Naive thymus-derived CD4-positive, alpha-beta T cell (primary cell): ENCODE data around the gene CHST6. TPM values are rescaled to one million over a fixed set of nuclear protein-coding genes. Genes with fewer than 3 reads are reported as not detected.
"Not testable (repeated sequence)": the region's sequence is repeated elsewhere in the genome, so short reads cannot be mapped to it uniquely, and the experiment has no call there.

Source experiments
- ATAC-seq: fragments of 150-1000 bp; cut with Tn5 transposase; 2 replicates; pipeline ENCODE4 v1.10.0; 2021; ENCODE audit warnings: mild to moderate bottlenecking, moderate library complexity
- CTCF ChIA-PET: fragments of 350-600 bp; sonication (Branson Sonifier 250); formaldehyde crosslinking; loops from one replicate; lab custom pipeline; 2021; ENCODE audit warnings: antibody characterized with exemption; lab: Charles Lee
- POLR2A ChIA-PET: fragments of 350-600 bp; sonication (Branson Sonifier 250); formaldehyde crosslinking; loops from one replicate; lab custom pipeline; 2021; ENCODE audit warnings: antibody characterized with exemption, inconsistent platforms; lab: Charles Lee
- DNase-seq, 9 donors: peaks; one replicate each; pipeline versions ENCODE4 v3.0.0 to v3.0.0-alpha.2; 2020 to 2022; ENCODE audit warnings: mixed read lengths in 1 of 9
- H3K27ac ChIP-seq: one replicate; pipeline ENCODE4 v1.7.0; 2013; ENCODE audit warnings: mild to moderate bottlenecking, low read depth, low read length, moderate library complexity
- H3K27me3 ChIP-seq, 2 donors: one replicate each; pipeline ENCODE4 v1.7.0; 2013; ENCODE audit warnings: low read length in 2 of 2, mild to moderate bottlenecking in 2 of 2, moderate library complexity in 2 of 2; ENCODE audit not compliant: control insufficient read depth in 2 of 2, insufficient read depth in 2 of 2
- H3K36me3 ChIP-seq, 3 experiments: 1 replicate in 2 of 3; 2 replicates in 1 of 3; pipeline ENCODE4 v1.7.0; 2013; ENCODE audit warnings: low read length in 3 of 3, mild to moderate bottlenecking in 3 of 3, moderate library complexity in 1 of 3; ENCODE audit not compliant: insufficient read depth in 3 of 3, control insufficient read depth in 2 of 3
- H3K4me1 ChIP-seq, 2 donors: one replicate each; pipeline ENCODE4 v1.7.0; 2013; ENCODE audit warnings: low read length in 2 of 2, mild to moderate bottlenecking in 2 of 2, moderate library complexity in 1 of 2; ENCODE audit not compliant: control insufficient read depth in 2 of 2, insufficient read depth in 2 of 2
- H3K4me3 ChIP-seq: 2 replicates; pipeline ENCODE4 v1.7.0; 2013; ENCODE audit warnings: mild to moderate bottlenecking, low read length
- H3K9me3 ChIP-seq, 3 experiments: 1 replicate in 2 of 3; 2 replicates in 1 of 3; pipeline ENCODE4 v1.7.0; 2013; ENCODE audit warnings: low read length in 3 of 3; ENCODE audit not compliant: control insufficient read depth in 2 of 3
- H3K27ac Mint-ChIP-seq, 9 donors: one replicate each; pipeline ENCODE4 v1.8.0; 2020 to 2022; ENCODE audit warnings: mixed read lengths in 9 of 9, mild to moderate bottlenecking in 8 of 9, moderate library complexity in 5 of 9, inconsistent platforms in 2 of 9
- H3K27me3 Mint-ChIP-seq, 5 donors: one replicate each; pipeline ENCODE4 v1.8.0; 2021 to 2022; ENCODE audit warnings: mixed read lengths in 5 of 5, mild to moderate bottlenecking in 1 of 5
- H3K36me3 Mint-ChIP-seq, 5 donors: one replicate each; pipeline ENCODE4 v1.8.0; 2020 to 2022; ENCODE audit warnings: mixed read lengths in 5 of 5, mild to moderate bottlenecking in 3 of 5, inconsistent platforms in 1 of 5
- H3K4me1 Mint-ChIP-seq, 7 donors: one replicate each; pipeline ENCODE4 v1.8.0; 2020 to 2022; ENCODE audit warnings: mixed read lengths in 7 of 7, mild to moderate bottlenecking in 3 of 7, inconsistent platforms in 1 of 7
- H3K4me3 Mint-ChIP-seq, 10 donors: one replicate each; pipeline ENCODE4 v1.8.0; 2020 to 2022; ENCODE audit warnings: mild to moderate bottlenecking in 10 of 10, mixed read lengths in 10 of 10, moderate library complexity in 6 of 10, inconsistent platforms in 2 of 10
- H3K9me3 Mint-ChIP-seq, 11 donors: one replicate each; pipeline ENCODE4 v1.8.0; 2020 to 2022; ENCODE audit warnings: mixed read lengths in 11 of 11, mild to moderate bottlenecking in 4 of 11, inconsistent platforms in 1 of 11, moderate library complexity in 1 of 11
- intact Hi-C, 2 donors: fragments of 100-400 bp; cut with micrococcal nuclease; formaldehyde crosslinking; loops; one replicate each; pipeline ENCODE4 v1.15.1; 2023
- polyA plus RNA-seq, 2 donors: library from polyadenylated mRNA; unstranded; fragments of 300-500 nt; fragmentation: Illumina TruSeq; gene quantifications; one replicate each; pipeline ENCODE4 v1.2.3, GENCODE V29; 2021
- total RNA-seq, 6 experiments: library from RNA in 5 of 6; stranded (reverse) in 5 of 6; gene quantifications; 1 replicate in 5 of 6; 2 replicates in 1 of 6; pipeline ENCODE4 v1.2.3 and lab custom pipeline; 2021 to 2026

CHST6 gene
- total and polyA plus RNA-seq, 7 experiments from 2014 or later = 0.05 to 0.14 (median 0.11) TPM; not detected in 4

DNA sequence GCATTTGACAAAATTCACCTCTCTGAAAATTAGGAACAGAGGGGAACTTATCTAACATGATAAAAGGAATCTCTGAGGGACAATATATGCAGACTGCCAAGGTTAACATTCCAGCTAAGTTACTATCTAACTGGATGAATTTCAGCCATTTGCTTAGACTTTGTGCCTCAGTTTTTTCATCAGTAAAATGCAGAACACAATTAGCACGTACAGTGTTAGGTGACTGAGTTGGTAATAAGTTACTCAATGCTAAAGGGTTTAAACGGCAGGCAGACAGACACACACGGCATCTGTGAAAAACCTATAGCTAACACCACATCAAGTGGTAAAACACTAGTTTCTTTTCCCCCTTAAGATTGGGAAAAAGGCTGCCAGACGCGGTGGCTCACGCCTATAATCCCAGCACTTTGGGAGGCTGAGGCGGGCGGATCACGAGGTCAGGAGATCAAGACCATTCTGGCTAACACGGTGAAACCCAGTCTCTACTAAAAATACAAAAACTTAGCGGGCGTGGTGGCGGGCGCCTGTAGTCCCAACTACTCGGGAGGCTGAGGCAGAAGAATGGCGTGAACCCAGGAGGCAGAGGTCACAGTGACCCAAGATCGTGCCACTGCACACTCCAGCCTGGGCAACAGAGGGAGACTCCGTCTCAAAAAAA lies 71.0 kb downstream of the CHST6 start:
- H3K27me3 ChIP-seq, H3K27ac ChIP-seq, DNase-seq, H3K27me3 Mint-ChIP-seq, POLR2A ChIA-PET, H3K9me3 ChIP-seq, H3K4me1 ChIP-seq, H3K36me3 Mint-ChIP-seq, H3K4me3 ChIP-seq, ATAC-seq, H3K36me3 ChIP-seq, CTCF ChIA-PET, H3K9me3 Mint-ChIP-seq: not testable (repeated sequence)
- H3K4me3 Mint-ChIP-seq = peak overlapping the region in 1 of 10 donors; percentile 25
- H3K27ac Mint-ChIP-seq = peak overlapping the region in 3 of 9 donors; percentile 17 to 72 (median 55)
- intact Hi-C loops = loop anchor here in 1 of 2 donors (5.0 kb wide), 1 partner anchor 38 kb away; the partner anchor contains the start of gene TMEM170A
- H3K4me1 Mint-ChIP-seq = peaks cover 21 to 62% (median 57%) of the 10 kb centered on the region in 7 donors

DNA sequence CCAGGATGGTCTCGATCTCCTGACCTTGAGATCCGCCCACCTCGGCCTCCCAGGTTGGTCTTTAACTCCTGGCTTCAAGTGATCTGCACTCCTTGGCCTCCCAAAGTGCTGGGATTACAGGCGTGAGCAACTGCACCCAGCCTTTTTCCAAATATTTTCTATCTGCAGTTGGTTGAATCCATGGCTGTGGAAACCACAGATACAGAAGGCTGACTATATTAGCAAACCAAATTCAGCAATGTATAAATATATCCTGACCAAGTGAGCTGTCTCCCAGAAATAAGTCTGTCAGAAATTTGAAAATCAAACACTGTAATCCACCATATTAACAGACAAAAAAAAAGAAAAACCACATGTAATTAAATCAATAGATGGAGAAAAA lies 71.5 kb downstream of the CHST6 start:
- Mint-ChIP-seq H3K9me3 (no peaks in the 10 kb centered on the region), H3K4me3 (no peak overlapping the region), H3K27me3 (no peaks in the 10 kb centered on the region), H3K27ac (peak overlapping the region in 5 of 9 donors; percentile 17 to 72 (median 46)), H3K36me3 (peaks cover 0 to 6% (median 0%) of the 10 kb centered on the region in 5 donors), H3K4me1 (peaks cover 20 to 59% (median 57%) of the 10 kb centered on the region in 7 donors)
- H3K27me3 ChIP-seq = no peaks in the 10 kb centered on the region
- peaks cover 0 to 8% of the 10 kb centered on the region in 2 donors for H3K4me1 ChIP-seq
- ATAC-seq (no peak), DNase-seq (no peak)
- H3K27ac ChIP-seq = no peak overlapping the region
- no peaks in the 10 kb centered on the region for H3K36me3 ChIP-seq
- ChIA-PET POLR2A (no interaction called here), CTCF (no interaction called here)
- intact Hi-C loops = loop anchor here in 1 of 2 donors (5.0 kb wide), 1 partner anchor 39 kb away; the partner anchor contains the start of gene TMEM170A
- H3K4me3 ChIP-seq = no peak overlapping the region
- H3K9me3 ChIP-seq = no peaks in the 10 kb centered on the region

Other genes starting within 250 kb of the CHST6 start
- not detected for gene BCAR1, start 243.8 kb downstream of the CHST6 start, total RNA-seq
- not detected for gene BCAR1, start 243.8 kb downstream of the CHST6 start, polyA plus RNA-seq
- gene CFDP1, start 61.9 kb downstream of the CHST6 start, total RNA-seq = 10 to 100 TPM; 34.9 to 41.4 (median 39.4) TPM
- 10 to 100 TPM; 36.6 to 42.1 TPM for gene CFDP1, start 61.9 kb downstream of the CHST6 start, polyA plus RNA-seq
- gene TMEM170A, start 30.8 kb downstream of the CHST6 start, total RNA-seq = 10 to 100 TPM; 31.0 to 50.9 (median 46.6) TPM
- gene TMEM170A, start 30.8 kb downstream of the CHST6 start, polyA plus RNA-seq = 10 to 100 TPM; 33.4 to 34.7 TPM
- gene CHST5, start 40.7 kb upstream of the CHST6 start, total RNA-seq = not detected
- gene CHST5, start 40.7 kb upstream of the CHST6 start, polyA plus RNA-seq = not detected
- 1 to 10 TPM; 1.5 to 3.9 (median 3.4) TPM for gene TMEM231, start 60.8 kb upstream of the CHST6 start, total RNA-seq
- gene TMEM231, start 60.8 kb upstream of the CHST6 start, polyA plus RNA-seq = 1 to 10 TPM; 1.3 to 2.4 TPM
- gene GABARAPL2, start 70.9 kb upstream of the CHST6 start, total RNA-seq = 10 to 100 TPM; 57.9 to 81.2 (median 75.6) TPM
- 100 to 1,000 TPM; 187 to 293 TPM for gene GABARAPL2, start 70.9 kb upstream of the CHST6 start, polyA plus RNA-seq
- 10 to 100 TPM; 41.3 to 69.4 (median 63.6) TPM for gene ADAT1, start 127.8 kb upstream of the CHST6 start, total RNA-seq
- 10 to 100 TPM; 35.6 to 36.1 TPM for gene ADAT1, start 127.8 kb upstream of the CHST6 start, polyA plus RNA-seq
- 100 to 1,000 TPM; 118 to 216 (median 123) TPM for gene KARS1, start 152.2 kb upstream of the CHST6 start, total RNA-seq
- gene KARS1, start 152.2 kb upstream of the CHST6 start, polyA plus RNA-seq = 100 to 1,000 TPM; 208 to 216 TPM
- gene TERF2IP, start 152.3 kb upstream of the CHST6 start, total RNA-seq = 10 to 100 TPM; 70.8 to 90.4 (median 88.7) TPM
- 100 to 1,000 TPM; 105 to 168 TPM for gene TERF2IP, start 152.3 kb upstream of the CHST6 start, polyA plus RNA-seq
- gene CPHXL2, start 181.6 kb upstream of the CHST6 start, total RNA-seq = not detected
- not detected for gene CPHXL2, start 181.6 kb upstream of the CHST6 start, polyA plus RNA-seq
- gene DUXB, start 206.0 kb upstream of the CHST6 start, total RNA-seq = not detected
- gene DUXB, start 206.0 kb upstream of the CHST6 start, polyA plus RNA-seq = not detected
- not detected for gene CPHXL, start 231.0 kb upstream of the CHST6 start, total RNA-seq
- gene CPHXL, start 231.0 kb upstream of the CHST6 start, polyA plus RNA-seq = not detected